ENCODE measurements around the gene TRMT10C.
"Not testable (repeated sequence)": the region's sequence is repeated elsewhere in the genome, so short reads cannot be mapped to it uniquely, and the experiment has no call there.

- TF ChIP-seq, protein P1, sequence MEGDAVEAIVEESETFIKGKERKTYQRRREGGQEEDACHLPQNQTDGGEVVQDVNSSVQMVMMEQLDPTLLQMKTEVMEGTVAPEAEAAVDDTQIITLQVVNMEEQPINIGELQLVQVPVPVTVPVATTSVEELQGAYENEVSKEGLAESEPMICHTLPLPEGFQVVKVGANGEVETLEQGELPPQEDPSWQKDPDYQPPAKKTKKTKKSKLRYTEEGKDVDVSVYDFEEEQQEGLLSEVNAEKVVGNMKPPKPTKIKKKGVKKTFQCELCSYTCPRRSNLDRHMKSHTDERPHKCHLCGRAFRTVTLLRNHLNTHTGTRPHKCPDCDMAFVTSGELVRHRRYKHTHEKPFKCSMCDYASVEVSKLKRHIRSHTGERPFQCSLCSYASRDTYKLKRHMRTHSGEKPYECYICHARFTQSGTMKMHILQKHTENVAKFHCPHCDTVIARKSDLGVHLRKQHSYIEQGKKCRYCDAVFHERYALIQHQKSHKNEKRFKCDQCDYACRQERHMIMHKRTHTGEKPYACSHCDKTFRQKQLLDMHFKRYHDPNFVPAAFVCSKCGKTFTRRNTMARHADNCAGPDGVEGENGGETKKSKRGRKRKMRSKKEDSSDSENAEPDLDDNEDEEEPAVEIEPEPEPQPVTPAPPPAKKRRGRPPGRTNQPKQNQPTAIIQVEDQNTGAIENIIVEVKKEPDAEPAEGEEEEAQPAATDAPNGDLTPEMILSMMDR (conservative IDR thresholded peaks at IDR 0.05) = not testable (repeated sequence)
- TF ChIP-seq EZH2 (IDR thresholded peaks at IDR 0.05; ENCODE audit: low read depth) = not testable (repeated sequence)
Measured at GRCh38 chr3:101551359-101552081, 10.1 kb upstream of the TRMT10C start.

Measured in PC-9 (cell line).